HL-60 (cell line): ENCODE results near the gene MEIKIN.

Experiments
- DNase-seq, 2 experiments: peaks; one replicate each; pipeline ENCODE4 v3.0.0-alpha.2; 2010 to 2020; ENCODE audit warnings: low read depth in 1 of 2, low spot score in 1 of 2
- H3K27ac ChIP-seq: fragments of 250-450 bp; sonication (Bioruptor Pico); replicated peaks from 2 replicates; pipeline ENCODE4 v1.5.1; 2020; ENCODE audit warnings: mild to moderate bottlenecking, moderate library complexity
- H3K27me3 ChIP-seq: fragments of 250-450 bp; sonication (Bioruptor Pico); 2 replicates; pipeline ENCODE4 v1.5.1; 2021; ENCODE audit warnings: mild to moderate bottlenecking, moderate library complexity; ENCODE audit not compliant: insufficient read depth, poor library complexity, severe bottlenecking
- H3K4me3 ChIP-seq: replicated peaks from 2 replicates; pipeline ENCODE4 v1.5.1; 2011; ENCODE audit warnings: mild to moderate bottlenecking, control low read depth, low read length; ENCODE audit not compliant: insufficient read depth
- GABPA ChIP-seq: IDR thresholded peaks from 2 replicates; pipeline ENCODE4 v1.6.1; 2012; ENCODE audit warnings: low read depth
- POLR2AphosphoS5 ChIP-seq: IDR thresholded peaks from 2 replicates; pipeline ENCODE4 v1.6.1; 2012; ENCODE audit warnings: low read depth
- SPI1 ChIP-seq: IDR thresholded peaks from 2 replicates; pipeline ENCODE4 v1.6.1; 2012; ENCODE audit warnings: low read depth, mild to moderate bottlenecking, borderline replicate concordance
- TF ChIP-seq, protein P1 (sequence below): IDR thresholded peaks from 2 replicates; pipeline ENCODE4 v1.6.1; 2012; ENCODE audit warnings: low read depth; ENCODE audit not compliant: insufficient replicate concordance
- TF ChIP-seq, protein P2 (sequence below): IDR thresholded peaks from one replicate; pipeline ENCODE4 v1.5.1; 2011; ENCODE audit warnings: low read length, control low read depth, inconsistent platforms; ENCODE audit not compliant: insufficient read depth

MEIKIN gene

DNA sequence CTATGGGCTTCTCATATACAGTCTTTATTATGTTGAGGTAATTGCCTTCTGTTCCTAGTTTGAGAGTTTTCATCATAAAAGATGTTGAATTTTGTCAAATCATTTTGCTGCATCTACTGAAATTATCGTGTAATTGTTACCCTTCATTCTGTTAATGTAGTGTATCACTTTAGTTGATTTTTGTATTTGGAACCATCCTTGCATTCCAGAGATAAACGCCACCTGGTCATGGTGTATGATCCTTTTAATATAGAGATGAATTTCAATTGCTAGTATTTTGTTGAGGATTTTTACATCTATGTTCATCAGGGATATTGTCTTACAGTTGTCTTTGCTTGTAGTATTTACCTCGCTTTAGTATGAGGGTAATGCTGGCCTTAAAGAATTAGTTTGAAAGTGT, 19.3 kb downstream of the MEIKIN start:
- TF ChIP-seq, protein P1, sequence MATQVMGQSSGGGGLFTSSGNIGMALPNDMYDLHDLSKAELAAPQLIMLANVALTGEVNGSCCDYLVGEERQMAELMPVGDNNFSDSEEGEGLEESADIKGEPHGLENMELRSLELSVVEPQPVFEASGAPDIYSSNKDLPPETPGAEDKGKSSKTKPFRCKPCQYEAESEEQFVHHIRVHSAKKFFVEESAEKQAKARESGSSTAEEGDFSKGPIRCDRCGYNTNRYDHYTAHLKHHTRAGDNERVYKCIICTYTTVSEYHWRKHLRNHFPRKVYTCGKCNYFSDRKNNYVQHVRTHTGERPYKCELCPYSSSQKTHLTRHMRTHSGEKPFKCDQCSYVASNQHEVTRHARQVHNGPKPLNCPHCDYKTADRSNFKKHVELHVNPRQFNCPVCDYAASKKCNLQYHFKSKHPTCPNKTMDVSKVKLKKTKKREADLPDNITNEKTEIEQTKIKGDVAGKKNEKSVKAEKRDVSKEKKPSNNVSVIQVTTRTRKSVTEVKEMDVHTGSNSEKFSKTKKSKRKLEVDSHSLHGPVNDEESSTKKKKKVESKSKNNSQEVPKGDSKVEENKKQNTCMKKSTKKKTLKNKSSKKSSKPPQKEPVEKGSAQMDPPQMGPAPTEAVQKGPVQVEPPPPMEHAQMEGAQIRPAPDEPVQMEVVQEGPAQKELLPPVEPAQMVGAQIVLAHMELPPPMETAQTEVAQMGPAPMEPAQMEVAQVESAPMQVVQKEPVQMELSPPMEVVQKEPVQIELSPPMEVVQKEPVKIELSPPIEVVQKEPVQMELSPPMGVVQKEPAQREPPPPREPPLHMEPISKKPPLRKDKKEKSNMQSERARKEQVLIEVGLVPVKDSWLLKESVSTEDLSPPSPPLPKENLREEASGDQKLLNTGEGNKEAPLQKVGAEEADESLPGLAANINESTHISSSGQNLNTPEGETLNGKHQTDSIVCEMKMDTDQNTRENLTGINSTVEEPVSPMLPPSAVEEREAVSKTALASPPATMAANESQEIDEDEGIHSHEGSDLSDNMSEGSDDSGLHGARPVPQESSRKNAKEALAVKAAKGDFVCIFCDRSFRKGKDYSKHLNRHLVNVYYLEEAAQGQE = no peak
- no peak for TF ChIP-seq SPI1
- no peak for TF ChIP-seq POLR2AphosphoS5
- TF ChIP-seq, protein P2, sequence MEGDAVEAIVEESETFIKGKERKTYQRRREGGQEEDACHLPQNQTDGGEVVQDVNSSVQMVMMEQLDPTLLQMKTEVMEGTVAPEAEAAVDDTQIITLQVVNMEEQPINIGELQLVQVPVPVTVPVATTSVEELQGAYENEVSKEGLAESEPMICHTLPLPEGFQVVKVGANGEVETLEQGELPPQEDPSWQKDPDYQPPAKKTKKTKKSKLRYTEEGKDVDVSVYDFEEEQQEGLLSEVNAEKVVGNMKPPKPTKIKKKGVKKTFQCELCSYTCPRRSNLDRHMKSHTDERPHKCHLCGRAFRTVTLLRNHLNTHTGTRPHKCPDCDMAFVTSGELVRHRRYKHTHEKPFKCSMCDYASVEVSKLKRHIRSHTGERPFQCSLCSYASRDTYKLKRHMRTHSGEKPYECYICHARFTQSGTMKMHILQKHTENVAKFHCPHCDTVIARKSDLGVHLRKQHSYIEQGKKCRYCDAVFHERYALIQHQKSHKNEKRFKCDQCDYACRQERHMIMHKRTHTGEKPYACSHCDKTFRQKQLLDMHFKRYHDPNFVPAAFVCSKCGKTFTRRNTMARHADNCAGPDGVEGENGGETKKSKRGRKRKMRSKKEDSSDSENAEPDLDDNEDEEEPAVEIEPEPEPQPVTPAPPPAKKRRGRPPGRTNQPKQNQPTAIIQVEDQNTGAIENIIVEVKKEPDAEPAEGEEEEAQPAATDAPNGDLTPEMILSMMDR = no peak
- TF ChIP-seq GABPA = no peak
- no peak overlapping the region for H3K27ac ChIP-seq
- no peak overlapping the region for H3K4me3 ChIP-seq
- H3K27me3 ChIP-seq = no peaks in the 10 kb centered on the region
- DNase-seq = no peak

DNA sequence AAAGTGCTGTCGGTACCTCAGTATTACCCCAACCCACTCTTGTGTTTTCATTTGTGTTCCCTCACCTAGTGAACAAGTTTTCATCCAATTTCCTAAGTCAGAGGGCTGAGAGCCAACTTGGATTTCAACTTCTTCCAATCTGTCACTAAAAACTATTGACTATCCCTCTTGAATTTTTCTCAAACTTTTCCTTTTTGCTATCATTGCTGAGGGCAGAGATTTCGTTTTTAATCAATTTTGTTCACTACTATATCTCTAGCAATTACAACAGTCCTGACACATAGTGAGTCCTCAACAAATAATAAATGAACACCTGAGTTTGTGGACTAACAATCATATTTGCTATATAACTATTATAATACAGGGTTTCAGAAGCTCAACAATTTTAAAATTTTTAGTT, 29.0 kb downstream of the MEIKIN start:
- Histone ChIP-seq H3K27ac (no peak overlapping the region), H3K27me3 (no peaks in the 10 kb centered on the region), H3K4me3 (no peak overlapping the region)
- no peak for DNase-seq
- TF ChIP-seq, protein P2 = no peak
- no peak for TF ChIP-seq POLR2AphosphoS5
- TF ChIP-seq GABPA = no peak
- TF ChIP-seq, protein P1 = no peak
- no peak for TF ChIP-seq SPI1

DNA sequence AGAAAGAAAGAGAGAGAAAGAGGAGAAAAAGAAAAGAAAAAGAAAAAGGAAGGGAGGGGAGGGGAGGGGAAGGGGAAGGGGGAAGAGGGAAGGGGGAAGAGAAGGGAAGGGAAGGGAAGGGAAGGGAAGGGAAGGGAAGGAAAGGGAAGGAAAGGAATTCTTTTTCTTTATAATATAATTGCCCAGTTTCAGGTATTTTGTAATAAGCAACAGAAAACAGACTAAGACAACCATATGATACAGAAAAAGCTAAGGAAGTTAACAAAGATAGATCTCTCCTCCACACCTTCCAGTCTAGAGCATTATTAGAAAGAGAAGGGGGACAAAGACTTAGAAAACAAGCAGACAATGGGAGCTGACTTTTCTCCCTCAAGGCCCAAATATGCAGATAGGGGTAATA, 31.0 kb downstream of the MEIKIN start:
- Histone ChIP-seq H3K27me3 (no peaks in the 10 kb centered on the region), H3K4me3 (no peak overlapping the region), H3K27ac (no peak overlapping the region)
- TF ChIP-seq, protein P1 = no peak
- TF ChIP-seq GABPA = no peak
- no peak for TF ChIP-seq SPI1
- TF ChIP-seq, protein P2 = no peak
- TF ChIP-seq POLR2AphosphoS5 = no peak
- DNase-seq = no peak
